IMR-90 (cell line): ENCODE data around the gene EFCAB10. TPM values are rescaled to one million over a fixed set of nuclear protein-coding genes. Genes with fewer than 3 reads are reported as not detected.
A peak's percentile ranks its signal among the peaks of the same experiment; 100 is the strongest.
"Not testable (repeated sequence)": the region's sequence is repeated elsewhere in the genome, so short reads cannot be mapped to it uniquely, and the experiment has no call there.

Experiments
- ATAC-seq: fragments of 200-7000 bp; cut with Tn5 transposase; 2 replicates; pipeline ENCODE4 v1.9.1; 2020; ENCODE audit warnings: low read depth, mild to moderate bottlenecking, moderate library complexity
- BruUV-seq: library from RNA; stranded (reverse); fragments of 400-500 nt; replicated peaks from 2 replicates; lab custom pipeline; 2021; lab: Mats Ljungman, UMichigan
- CTCF ChIA-PET: fragments of 300-600 bp; formaldehyde crosslinking; extraction: SDS; loops from one replicate; lab custom pipeline; 2021; ENCODE audit warnings: antibody characterized with exemption; lab: Yijun Ruan, JAX
- POLR2A ChIA-PET: fragments of 300-600 bp; sonication (Branson Sonifier 250); formaldehyde crosslinking; loops from one replicate; lab custom pipeline; 2022; ENCODE audit warnings: antibody characterized with exemption; ENCODE audit not compliant: unreplicated experiment; lab: Charles Lee
- DNase-seq: peaks from one replicate; pipeline ENCODE4 v3.0.0; 2013
- H2AFZ ChIP-seq: replicated peaks from 2 replicates; pipeline ENCODE3; 2013; ENCODE audit warnings: low read length, mild to moderate bottlenecking; ENCODE audit not compliant: poor library complexity
- H2AK5ac ChIP-seq: 2 replicates; pipeline ENCODE4 v1.6.1; 2013; ENCODE audit warnings: low read depth, low read length, inconsistent platforms
- H2AK9ac ChIP-seq: replicated peaks from 2 replicates; pipeline ENCODE3; 2013; ENCODE audit warnings: mild to moderate bottlenecking, low read depth, low read length, moderate library complexity; ENCODE audit not compliant: poor library complexity
- H2BK120ac ChIP-seq: 2 replicates; pipeline ENCODE4 v1.6.1; 2013; ENCODE audit warnings: low read depth, low read length, inconsistent platforms
- H2BK15ac ChIP-seq: 3 replicates; pipeline ENCODE4 v1.6.1; 2013; ENCODE audit warnings: low read depth, low read length, inconsistent platforms
- H2BK20ac ChIP-seq: 2 replicates; pipeline ENCODE4 v1.6.1; 2013; ENCODE audit warnings: low read depth, mild to moderate bottlenecking, inconsistent platforms, low read length, moderate library complexity
- H2BK5ac ChIP-seq: 2 replicates; pipeline ENCODE4 v1.6.1; 2013; ENCODE audit warnings: mild to moderate bottlenecking, low read depth, low read length, inconsistent platforms; ENCODE audit not compliant: poor library complexity, severe bottlenecking
- H3K14ac ChIP-seq: replicated peaks from 2 replicates; pipeline ENCODE4 v1.6.1; 2013; ENCODE audit warnings: low read depth, low read length, inconsistent platforms
- H3K18ac ChIP-seq: 2 replicates; pipeline ENCODE4 v1.6.1; 2013; ENCODE audit warnings: low read depth, low read length, control low read depth
- H3K23ac ChIP-seq: 2 replicates; pipeline ENCODE4 v1.6.1; 2013; ENCODE audit warnings: low read depth, low read length, inconsistent platforms
- H3K27ac ChIP-seq: 2 replicates; pipeline ENCODE4 v1.5.1; 2013; ENCODE audit warnings: mild to moderate bottlenecking, control low read depth, low read length; ENCODE audit not compliant: insufficient read depth
- H3K27me3 ChIP-seq: 2 replicates; pipeline ENCODE4 v1.6.1; 2013; ENCODE audit warnings: low read length; ENCODE audit not compliant: control insufficient read depth, insufficient read depth
- H3K36me3 ChIP-seq: 2 replicates; pipeline ENCODE4 v1.6.1; 2013; ENCODE audit warnings: low read length, mixed read lengths; ENCODE audit not compliant: control insufficient read depth, insufficient read depth
- H3K4ac ChIP-seq: 2 replicates; pipeline ENCODE4 v1.6.1; 2013; ENCODE audit warnings: low read depth, low read length, inconsistent platforms
- H3K4me1 ChIP-seq: 2 replicates; pipeline ENCODE4 v1.6.1; 2013; ENCODE audit warnings: low read length, mixed read lengths; ENCODE audit not compliant: control insufficient read depth, insufficient read depth
- H3K4me2 ChIP-seq: 2 replicates; pipeline ENCODE4 v1.6.1; 2013; ENCODE audit warnings: low read depth, mild to moderate bottlenecking, control low read depth, low read length, moderate library complexity
- H3K4me3 ChIP-seq: 2 replicates; pipeline ENCODE4 v1.5.1; 2013; ENCODE audit warnings: low read depth, mild to moderate bottlenecking, control low read depth, low read length, moderate library complexity; ENCODE audit not compliant: insufficient read depth
- H3K56ac ChIP-seq: 2 replicates; pipeline ENCODE4 v1.6.1; 2013; ENCODE audit warnings: low read length, inconsistent platforms; ENCODE audit not compliant: insufficient read depth; ENCODE audit errors: extremely low read depth
- H3K79me1 ChIP-seq, 2 experiments: 2 replicates each; pipeline ENCODE4 v1.6.1; 2013; ENCODE audit warnings: low read length in 2 of 2, inconsistent platforms in 1 of 2, low read depth in 1 of 2
- H3K9ac ChIP-seq: 2 replicates; pipeline ENCODE4 v1.6.1; 2013; ENCODE audit warnings: low read depth, low read length, control low read depth
- H3K9me1 ChIP-seq: 2 replicates; pipeline ENCODE4 v1.6.1; 2013; ENCODE audit warnings: low read length, inconsistent platforms; ENCODE audit not compliant: insufficient read depth
- H3K9me3 ChIP-seq: 2 replicates; pipeline ENCODE4 v1.6.1; 2013; ENCODE audit warnings: low read length; ENCODE audit not compliant: control insufficient read depth, insufficient read depth
- H4K20me1 ChIP-seq: 2 replicates; pipeline ENCODE4 v1.6.1; 2013; ENCODE audit warnings: low read length, inconsistent platforms; ENCODE audit not compliant: insufficient read depth
- H4K5ac ChIP-seq: 2 replicates; pipeline ENCODE4 v1.6.1; 2013; ENCODE audit warnings: mild to moderate bottlenecking, low read depth, low read length, control low read depth
- H4K8ac ChIP-seq, 2 experiments: 2 replicates each; pipeline ENCODE4 v1.6.1; 2013; ENCODE audit warnings: low read depth in 2 of 2, low read length in 2 of 2, control low read depth in 1 of 2, inconsistent platforms in 1 of 2
- H4K91ac ChIP-seq: 2 replicates; pipeline ENCODE4 v1.6.1; 2013; ENCODE audit warnings: low read depth, low read length, inconsistent platforms; ENCODE audit not compliant: insufficient read depth
- MXI1 ChIP-seq: IDR thresholded peaks from 2 replicates; pipeline ENCODE4 v1.6.1; 2012; ENCODE audit warnings: low read depth, mild to moderate bottlenecking, low read length, moderate library complexity, borderline replicate concordance
- NFE2L2 ChIP-seq: fragments of 150-350 bp; IDR thresholded peaks from 2 replicates; pipeline ENCODE4 v1.6.1; 2016; ENCODE audit warnings: low read depth, mild to moderate bottlenecking, low read length
- WGBS, 2 experiments: methylation state at CpG; one replicate each; pipeline versions ENCODE4 v1.1.5 to v1.1.7; 2013; ENCODE audit warnings: missing lambda C conversion rate in 2 of 2; ENCODE audit not compliant: insufficient read length in 1 of 2; ENCODE audit errors: extremely low coverage in 2 of 2; 5-methylcytosine and 5-hydroxymethylcytosine counted together
- dilution Hi-C: fragments of 300-500 bp; cut with HindIII; formaldehyde crosslinking; loops from one replicate; pipeline ENCODE4 v1.14.3; 2018; ENCODE audit warnings: low sequenced_read_pairs; ENCODE audit not compliant: unreplicated experiment
- in situ Hi-C: fragments of 300-500 bp; cut with MboI; formaldehyde crosslinking; loops from 3 replicates; pipeline ENCODE4 v1.14.3; 2019; ENCODE audit warnings: low sequenced_read_pairs, inconsistent platforms, mixed read lengths
- intact Hi-C: fragments of 100-400 bp; cut with micrococcal nuclease; formaldehyde crosslinking; loops from 2 replicates; pipeline ENCODE4 v1.10.0; 2022
- polyA plus RNA-seq, 3 experiments: library from polyadenylated mRNA; depleted of rRNA; stranded (reverse); fragments of >200 nt; gene quantifications; 2 replicates each; pipeline ENCODE4 v1.2.3, GENCODE V29; 2012; ENCODE audit warnings: low replicate concordance in 1 of 3
- total RNA-seq: library from RNA; depleted of rRNA; stranded (reverse); fragments of >200 nt; gene quantifications from 2 replicates; pipeline ENCODE4 v1.2.3, GENCODE V29; 2012
- TF ChIP-seq, protein P1 (sequence below): fragments of 150-350 bp; IDR thresholded peaks from 2 replicates; pipeline ENCODE4 v1.6.1; 2017; ENCODE audit warnings: mild to moderate bottlenecking, antibody characterized with exemption, low read length, low read depth

EFCAB10 gene
- total and polyA plus RNA-seq, 2 of the 4 experiments (the other 2 are of a cell fraction), result not detected

DNA sequence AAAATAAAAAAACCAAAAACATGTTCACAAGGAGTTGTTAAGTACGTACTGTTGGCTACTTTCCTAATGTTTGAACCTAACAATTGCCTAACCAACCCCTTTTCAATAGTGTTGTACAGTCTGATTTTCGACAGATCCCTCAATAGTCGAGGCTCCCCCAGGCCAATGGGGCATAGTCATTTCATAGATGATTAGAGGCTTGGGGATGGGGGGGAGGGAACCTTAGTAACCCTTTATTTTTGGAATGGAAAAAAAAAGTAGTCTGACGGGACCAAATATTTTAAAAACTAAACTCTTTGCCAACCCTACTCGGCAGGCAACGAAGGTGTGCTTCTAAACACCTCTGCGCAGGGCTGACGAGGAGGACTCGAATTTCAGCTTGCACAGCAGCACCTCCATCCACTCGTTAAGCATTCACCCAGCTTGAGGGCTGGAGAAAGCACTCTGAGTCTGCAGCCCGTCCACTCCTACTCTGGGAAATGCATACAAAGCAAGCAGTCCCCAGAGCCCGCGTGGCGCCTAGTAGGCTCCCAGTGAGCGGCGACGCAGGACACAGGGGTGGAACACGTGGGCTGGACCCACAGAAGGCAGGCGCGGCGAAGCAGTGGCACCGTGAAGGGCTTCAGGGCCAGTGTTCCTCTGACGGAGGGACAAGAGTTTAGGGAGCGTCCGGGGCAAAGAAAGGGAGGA lies 60.1 kb downstream of the EFCAB10 start:
- peak overlapping the region; percentile 81 for H3K14ac ChIP-seq
- no peak overlapping the region for H2BK15ac ChIP-seq
- BruUV-seq, result no TSS peak
- peak overlapping the region; percentile 73 for H2BK5ac ChIP-seq
- intact Hi-C loops, result loop anchor here (5.0 kb wide), 1 partner anchor 134 kb away; the partner anchor contains the start of gene SRPK2
- no peak overlapping the region for H4K5ac ChIP-seq
- POLR2A ChIA-PET, result no interaction called here
- peak overlapping the region; percentile 97 for H2AFZ ChIP-seq
- H3K18ac ChIP-seq, result peak overlapping the region; percentile 7; the same call in 1 of the 2 replicates
- H2BK20ac ChIP-seq, result no peak overlapping the region
- H4K20me1 ChIP-seq, result peaks cover 9% of the 10 kb centered on the region
- ATAC-seq, result peak; percentile 48
- H3K23ac ChIP-seq, result peak overlapping the region; percentile 61
- dilution Hi-C loops, result no loop called here
- 0 out of 2 replicates have a peak overlapping the region, but pooled peaks have one; percentile 9 for H2BK120ac ChIP-seq
- peak overlapping the region; percentile 78 for H3K9ac ChIP-seq
- WGBS, 2 experiments, result 2% methylated on average over 9 of the region's 25 CpGs; no CpG with 5 or more reads in 1 of the 2 experiments
- H2AK9ac ChIP-seq, result peak overlapping the region; percentile 95
- H2AK5ac ChIP-seq, result peak overlapping the region; percentile 63
- peak overlapping the region; percentile 72 for H3K4me3 ChIP-seq
- peaks cover 2% of the 10 kb centered on the region; the same call in 1 of the 2 replicates for H3K4me1 ChIP-seq
- H3K4me2 ChIP-seq, result peak overlapping the region; percentile 96
- peaks cover 7 to 31% of the 10 kb centered on the region in 2 experiments; a peak in 2 of 4 replicates for H3K79me1 ChIP-seq
- in situ Hi-C loops, result no loop called here
- no peak overlapping the region; the same call in 1 of the 2 replicates for H4K91ac ChIP-seq
- H3K9me1 ChIP-seq, result no peaks in the 10 kb centered on the region
- peak; percentile 50 for DNase-seq
- peak overlapping the region; percentile 71 for H3K4ac ChIP-seq
- peaks cover 1% of the 10 kb centered on the region; the same call in 1 of the 2 replicates for H3K36me3 ChIP-seq
- no peaks in the 10 kb centered on the region for H3K27me3 ChIP-seq
- no peaks in the 10 kb centered on the region for H3K9me3 ChIP-seq
- TF ChIP-seq MXI1, result peak; percentile 92
- TF ChIP-seq NFE2L2, result no peak
- TF ChIP-seq, protein P1, sequence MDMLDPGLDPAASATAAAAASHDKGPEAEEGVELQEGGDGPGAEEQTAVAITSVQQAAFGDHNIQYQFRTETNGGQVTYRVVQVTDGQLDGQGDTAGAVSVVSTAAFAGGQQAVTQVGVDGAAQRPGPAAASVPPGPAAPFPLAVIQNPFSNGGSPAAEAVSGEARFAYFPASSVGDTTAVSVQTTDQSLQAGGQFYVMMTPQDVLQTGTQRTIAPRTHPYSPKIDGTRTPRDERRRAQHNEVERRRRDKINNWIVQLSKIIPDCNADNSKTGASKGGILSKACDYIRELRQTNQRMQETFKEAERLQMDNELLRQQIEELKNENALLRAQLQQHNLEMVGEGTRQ, result peak; percentile 71
- CTCF ChIA-PET, result no interaction called here
- peak overlapping the region; percentile 17 to 50; a peak in 3 of 4 replicates for H4K8ac ChIP-seq
- 0 out of 2 replicates have a peak overlapping the region, but pooled peaks have one; percentile 4 for H3K56ac ChIP-seq
- peak overlapping the region; percentile 71 for H3K27ac ChIP-seq

DNA sequence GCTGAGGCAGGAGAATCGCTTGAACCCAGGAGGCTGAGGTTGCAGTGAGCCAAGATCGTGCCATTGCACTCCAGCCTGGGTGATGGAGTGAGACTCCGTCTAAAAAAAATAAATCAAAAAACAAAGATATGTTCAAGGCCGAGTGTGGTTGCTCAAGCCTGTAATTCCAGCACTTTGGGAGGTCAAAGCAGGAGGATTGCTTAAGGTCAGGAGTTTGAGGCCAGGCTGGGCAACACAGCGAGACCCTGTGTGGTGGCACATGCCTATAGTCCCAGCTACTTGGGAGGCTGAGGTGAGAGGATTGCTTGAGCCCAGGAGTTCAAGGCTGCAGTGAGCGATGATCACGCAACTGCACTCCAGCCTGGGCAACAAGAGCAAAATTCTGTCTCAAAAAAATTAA lies 60.7 kb downstream of the EFCAB10 start:
- H2BK20ac ChIP-seq, H4K5ac ChIP-seq, H3K56ac ChIP-seq, H4K91ac ChIP-seq, ATAC-seq, H2BK15ac ChIP-seq, H4K20me1 ChIP-seq, CTCF ChIA-PET, H3K4me1 ChIP-seq, H4K8ac ChIP-seq, dilution Hi-C loops, H3K4me3 ChIP-seq, H3K4ac ChIP-seq, H3K9me3 ChIP-seq, H3K18ac ChIP-seq, POLR2A ChIA-PET, DNase-seq, H2AFZ ChIP-seq, H3K9me1 ChIP-seq, H3K27ac ChIP-seq, H3K27me3 ChIP-seq, in situ Hi-C loops, H2BK120ac ChIP-seq, H2BK5ac ChIP-seq, H2AK9ac ChIP-seq, H3K36me3 ChIP-seq: not testable (repeated sequence)
- H3K23ac ChIP-seq, result 0 out of 2 replicates have a peak overlapping the region, but pooled peaks have one; percentile 61
- H2AK5ac ChIP-seq, result peak overlapping the region; percentile 78; the same call in 1 of the 2 replicates
- TSS peak; percentile 48 for BruUV-seq
- peak overlapping the region; percentile 96; the same call in 1 of the 2 replicates for H3K4me2 ChIP-seq
- 70% methylated on average over 2 of the region's 7 CpGs; no CpG with 5 or more reads in 1 of the 2 experiments for WGBS, 2 experiments
- H3K14ac ChIP-seq, result 0 out of 2 replicates have a peak overlapping the region, but pooled peaks have one; percentile 53
- H3K9ac ChIP-seq, result 0 out of 2 replicates have a peak overlapping the region, but pooled peaks have one; percentile 78
- intact Hi-C loops, result loop anchor here (5.0 kb wide), 1 partner anchor 133 kb away; the partner anchor contains the start of gene SRPK2
- peaks cover 7 to 34% of the 10 kb centered on the region in 2 experiments; a peak in 2 of 4 replicates for H3K79me1 ChIP-seq
